ENCODE data around the gene BTBD10. TPM values are rescaled to one million over a fixed set of nuclear protein-coding genes. Genes with fewer than 3 reads are reported as not detected.
A peak's percentile ranks its signal among the peaks of the same experiment; 100 is the strongest.

Gene BTBD10
- total RNA-seq, 2 donors from 2014 or later = 26.1 to 28.0 TPM

- Histone ChIP-seq H3K4me3 (no peak overlapping the region), H3K9me3 (no peaks in the 10 kb centered on the region)
- no peak for TF ChIP-seq CTCF (IDR thresholded peaks at IDR 0.05)
Observed at GRCh38 chr11:13343067-13343466, 120.0 kb downstream of the BTBD10 start.

GRCh38 chr11:13341026-13341425 is 122.0 kb downstream of the BTBD10 start:
- Histone ChIP-seq H3K9me3 (no peaks in the 10 kb centered on the region), H3K4me1 (peaks cover 0 to 24% of the 10 kb centered on the region in 2 donors), H3K27ac (no peak overlapping the region), H3K36me3 (no peaks in the 10 kb centered on the region), H3K27me3 (no peaks in the 10 kb centered on the region), H3K4me3 (no peak overlapping the region)
- no peak for DNase-seq (ENCODE audit: low spot score)
- TF ChIP-seq CTCF (IDR thresholded peaks at IDR 0.05) = no peak

More at GRCh38 chr11:13343067-13343466, 120.0 kb downstream of the BTBD10 start:
- H3K27me3 ChIP-seq = no peaks in the 10 kb centered on the region
- H3K27ac ChIP-seq = no peak overlapping the region
- H3K36me3 ChIP-seq = no peaks in the 10 kb centered on the region
- DNase-seq (ENCODE audit: low spot score) = no peak
- H3K4me1 ChIP-seq = peaks cover 0 to 24% of the 10 kb centered on the region in 2 donors

GRCh38 chr11:13339195-13340153 is 123.5 kb downstream of the BTBD10 start:
- peaks cover 0 to 32% of the 10 kb centered on the region in 2 donors for H3K4me1 ChIP-seq
- H3K36me3 ChIP-seq = no peaks in the 10 kb centered on the region
- H3K27ac ChIP-seq = peak overlapping the region; percentile 8 to 14
- no peak overlapping the region for H3K4me3 ChIP-seq
- H3K27me3 ChIP-seq = no peaks in the 10 kb centered on the region
- no peaks in the 10 kb centered on the region for H3K9me3 ChIP-seq
- no peak for DNase-seq (ENCODE audit: low spot score)
- no peak for TF ChIP-seq CTCF (IDR thresholded peaks at IDR 0.05)

- Histone ChIP-seq H3K27me3 (no peaks in the 10 kb centered on the region), H3K4me1 (peaks cover 0 to 41% of the 10 kb centered on the region in 2 donors), H3K4me3 (peak overlapping the region in 1 of 2 donors; percentile 20), H3K27ac (peak overlapping the region; percentile 8 to 32), H3K36me3 (no peaks in the 10 kb centered on the region), H3K9me3 (no peaks in the 10 kb centered on the region)
- DNase-seq (ENCODE audit: low spot score) = no peak
- no peak for TF ChIP-seq CTCF (IDR thresholded peaks at IDR 0.05)
Observed at GRCh38 chr11:13338427-13339069, 124.5 kb downstream of the BTBD10 start.

- peak overlapping the region in 1 of 2 donors; percentile 20 for H3K4me3 ChIP-seq
- no peak for TF ChIP-seq CTCF (IDR thresholded peaks at IDR 0.05)
- H3K9me3 ChIP-seq = no peaks in the 10 kb centered on the region
- H3K4me1 ChIP-seq = peaks cover 0 to 46% of the 10 kb centered on the region in 2 donors
- H3K27ac ChIP-seq = peak overlapping the region; percentile 8 to 32
- H3K36me3 ChIP-seq = no peaks in the 10 kb centered on the region
- no peak for DNase-seq (ENCODE audit: low spot score)
- H3K27me3 ChIP-seq = no peaks in the 10 kb centered on the region
Observed at GRCh38 chr11:13338019-13338426, 125.0 kb downstream of the BTBD10 start.

Other genes with a start within 250 kb of the BTBD10 start
- 10 to 100 TPM; 20.7 to 24.9 TPM for gene BMAL1, start 185.4 kb downstream of the BTBD10 start, total RNA-seq
- not detected for gene PTH, start 32.8 kb upstream of the BTBD10 start, total RNA-seq
- gene FAR1, start 205.4 kb upstream of the BTBD10 start, total RNA-seq = 10 to 100 TPM; 16.7 to 22.7 TPM